ENCODE measurements around the gene MRPL10. TPM values are rescaled to one million over a fixed set of nuclear protein-coding genes. Genes with fewer than 3 reads are reported as not detected.

MRPL10 gene
- total RNA-seq, 1 donor = 35.8 TPM

GRCh38 chr17:47856830-47857229, 25.5 kb upstream of the MRPL10 start:
- H3K4me1 ChIP-seq (ENCODE audit: insufficient read depth, low read length) = peaks cover 3% of the 10 kb centered on the region
- no peaks in the 10 kb centered on the region for H4K20me1 ChIP-seq (ENCODE audit: insufficient read depth, low read length)
- TF ChIP-seq CTCF (IDR thresholded peaks at IDR 0.05; ENCODE audit: extremely low read depth, low read depth, low read length) = no peak
- peak; percentile 66 for DNase-seq (ENCODE audit: insufficient read length, low spot score, missing footprints)
- H3K4me2 ChIP-seq (ENCODE audit: insufficient read depth, low read length) = no peak overlapping the region
- no peak overlapping the region for H2AFZ ChIP-seq (ENCODE audit: low read length)
- peaks cover 52% of the 10 kb centered on the region for H3K27me3 ChIP-seq (ENCODE audit: insufficient read depth, low read length)
- H3K4me3 ChIP-seq (ENCODE audit: insufficient read depth, low read length) = no peak overlapping the region
- no peaks in the 10 kb centered on the region for H3K79me2 ChIP-seq (ENCODE audit: insufficient read depth, low read length)
- no peaks in the 10 kb centered on the region for H3K9me3 ChIP-seq (ENCODE audit: low read depth, low read length)
- no peak overlapping the region for H3K27ac ChIP-seq (ENCODE audit: low read depth, low read length)
- no peaks in the 10 kb centered on the region for H3K36me3 ChIP-seq (ENCODE audit: insufficient read depth, low read length)

GRCh38 chr17:47855737-47856136, 24.4 kb upstream of the MRPL10 start:
- H4K20me1 ChIP-seq (ENCODE audit: insufficient read depth, low read length) = no peaks in the 10 kb centered on the region
- H3K9me3 ChIP-seq (ENCODE audit: low read depth, low read length) = no peaks in the 10 kb centered on the region
- H3K79me2 ChIP-seq (ENCODE audit: insufficient read depth, low read length) = no peaks in the 10 kb centered on the region
- peaks cover 56% of the 10 kb centered on the region for H3K27me3 ChIP-seq (ENCODE audit: insufficient read depth, low read length)
- H2AFZ ChIP-seq (ENCODE audit: low read length) = no peak overlapping the region
- H3K4me3 ChIP-seq (ENCODE audit: insufficient read depth, low read length) = no peak overlapping the region
- H3K4me1 ChIP-seq (ENCODE audit: insufficient read depth, low read length) = peaks cover 7% of the 10 kb centered on the region
- DNase-seq (ENCODE audit: insufficient read length, low spot score, missing footprints) = peak; percentile 62
- no peaks in the 10 kb centered on the region for H3K36me3 ChIP-seq (ENCODE audit: insufficient read depth, low read length)
- no peak overlapping the region for H3K27ac ChIP-seq (ENCODE audit: low read depth, low read length)
- no peak for TF ChIP-seq CTCF (IDR thresholded peaks at IDR 0.05; ENCODE audit: extremely low read depth, low read depth, low read length)
- H3K4me2 ChIP-seq (ENCODE audit: insufficient read depth, low read length) = no peak overlapping the region

- H3K27me3 ChIP-seq (ENCODE audit: insufficient read depth, low read length) = peaks cover 69% of the 10 kb centered on the region
- DNase-seq (ENCODE audit: insufficient read length, low spot score, missing footprints) = peak; percentile 49
- H3K4me1 ChIP-seq (ENCODE audit: insufficient read depth, low read length) = peaks cover 7% of the 10 kb centered on the region
- no peak overlapping the region for H3K27ac ChIP-seq (ENCODE audit: low read depth, low read length)
- H3K79me2 ChIP-seq (ENCODE audit: insufficient read depth, low read length) = no peaks in the 10 kb centered on the region
- no peak for TF ChIP-seq CTCF (IDR thresholded peaks at IDR 0.05; ENCODE audit: extremely low read depth, low read depth, low read length)
- no peaks in the 10 kb centered on the region for H3K9me3 ChIP-seq (ENCODE audit: low read depth, low read length)
- no peaks in the 10 kb centered on the region for H3K36me3 ChIP-seq (ENCODE audit: insufficient read depth, low read length)
- H3K4me2 ChIP-seq (ENCODE audit: insufficient read depth, low read length) = no peak overlapping the region
- H3K4me3 ChIP-seq (ENCODE audit: insufficient read depth, low read length) = no peak overlapping the region
- H4K20me1 ChIP-seq (ENCODE audit: insufficient read depth, low read length) = no peaks in the 10 kb centered on the region
- H2AFZ ChIP-seq (ENCODE audit: low read length) = no peak overlapping the region
Observed at GRCh38 chr17:47853616-47854015, 22.3 kb upstream of the MRPL10 start.

- Histone ChIP-seq H2AFZ (ENCODE audit: low read length) (no peak overlapping the region), H3K4me2 (ENCODE audit: insufficient read depth, low read length) (no peak overlapping the region), H3K4me3 (ENCODE audit: insufficient read depth, low read length) (no peak overlapping the region), H4K20me1 (ENCODE audit: insufficient read depth, low read length) (no peaks in the 10 kb centered on the region), H3K9me3 (ENCODE audit: low read depth, low read length) (no peaks in the 10 kb centered on the region), H3K27ac (ENCODE audit: low read depth, low read length) (no peak overlapping the region), H3K79me2 (ENCODE audit: insufficient read depth, low read length) (no peaks in the 10 kb centered on the region), H3K27me3 (ENCODE audit: insufficient read depth, low read length) (peaks cover 79% of the 10 kb centered on the region), H3K4me1 (ENCODE audit: insufficient read depth, low read length) (peaks cover 9% of the 10 kb centered on the region), H3K36me3 (ENCODE audit: insufficient read depth, low read length) (no peaks in the 10 kb centered on the region)
- no peak for TF ChIP-seq CTCF (IDR thresholded peaks at IDR 0.05; ENCODE audit: extremely low read depth, low read depth, low read length)
- peak; percentile 60 for DNase-seq (ENCODE audit: insufficient read length, low spot score, missing footprints)
Observed at GRCh38 chr17:47852113-47852949, 21.0 kb upstream of the MRPL10 start.

All from osteoblast (primary cell).